ENCODE data around the gene TRMU. TPM values are rescaled to one million over a fixed set of nuclear protein-coding genes. Genes with fewer than 3 reads are reported as not detected.

The TRMU gene
- total and polyA plus RNA-seq, 2 of the 4 experiments (the other 2 are of a cell fraction) = 19.0 to 36.4 TPM

Other genes starting within 250 kb of the TRMU start
- 6.1 and 7.0 TPM in 2 replicates for gene PPARA, start 185.2 kb upstream of the TRMU start, total RNA-seq (2012; rRNA removed)
- gene PPARA, start 185.2 kb upstream of the TRMU start, polyA plus RNA-seq (2012; rRNA removed) = 3.1 and 3.3 TPM in 2 replicates
- 8.9 and 11.5 TPM in 2 replicates for gene CDPF1, start 85.4 kb upstream of the TRMU start, total RNA-seq (2012; rRNA removed)
- 14.5 and 18.6 TPM in 2 replicates for gene CDPF1, start 85.4 kb upstream of the TRMU start, polyA plus RNA-seq (2012; rRNA removed)
- not detected in 2 replicates for gene PKDREJ, start 72.4 kb upstream of the TRMU start, total RNA-seq (2012; rRNA removed)
- 0.02 TPM in 1 of 2 replicates, not detected in the other for gene PKDREJ, start 72.4 kb upstream of the TRMU start, polyA plus RNA-seq (2012; rRNA removed)
- 52.3 and 74.2 TPM in 2 replicates for gene TTC38, start 67.7 kb upstream of the TRMU start, total RNA-seq (2012; rRNA removed)
- 43.0 and 43.6 TPM in 2 replicates for gene TTC38, start 67.7 kb upstream of the TRMU start, polyA plus RNA-seq (2012; rRNA removed)
- 5.8 and 5.9 TPM in 2 replicates for gene GTSE1, start 38.8 kb upstream of the TRMU start, total RNA-seq (2012; rRNA removed)
- 15.6 and 17.1 TPM in 2 replicates for gene GTSE1, start 38.8 kb upstream of the TRMU start, polyA plus RNA-seq (2012; rRNA removed)
- gene CELSR1, start 201.9 kb downstream of the TRMU start, total RNA-seq (2012; rRNA removed) = 0.36 and 0.56 TPM in 2 replicates
- 0.82 and 1.4 TPM in 2 replicates for gene CELSR1, start 201.9 kb downstream of the TRMU start, polyA plus RNA-seq (2012; rRNA removed)